ENCODE measurements around the gene AP3D1. TPM values are rescaled to one million over a fixed set of nuclear protein-coding genes. Genes with fewer than 3 reads are reported as not detected.

AP3D1 gene
- total and polyA plus RNA-seq, 12 donors = 63.9 to 168 (median 81.9) TPM

DNA sequence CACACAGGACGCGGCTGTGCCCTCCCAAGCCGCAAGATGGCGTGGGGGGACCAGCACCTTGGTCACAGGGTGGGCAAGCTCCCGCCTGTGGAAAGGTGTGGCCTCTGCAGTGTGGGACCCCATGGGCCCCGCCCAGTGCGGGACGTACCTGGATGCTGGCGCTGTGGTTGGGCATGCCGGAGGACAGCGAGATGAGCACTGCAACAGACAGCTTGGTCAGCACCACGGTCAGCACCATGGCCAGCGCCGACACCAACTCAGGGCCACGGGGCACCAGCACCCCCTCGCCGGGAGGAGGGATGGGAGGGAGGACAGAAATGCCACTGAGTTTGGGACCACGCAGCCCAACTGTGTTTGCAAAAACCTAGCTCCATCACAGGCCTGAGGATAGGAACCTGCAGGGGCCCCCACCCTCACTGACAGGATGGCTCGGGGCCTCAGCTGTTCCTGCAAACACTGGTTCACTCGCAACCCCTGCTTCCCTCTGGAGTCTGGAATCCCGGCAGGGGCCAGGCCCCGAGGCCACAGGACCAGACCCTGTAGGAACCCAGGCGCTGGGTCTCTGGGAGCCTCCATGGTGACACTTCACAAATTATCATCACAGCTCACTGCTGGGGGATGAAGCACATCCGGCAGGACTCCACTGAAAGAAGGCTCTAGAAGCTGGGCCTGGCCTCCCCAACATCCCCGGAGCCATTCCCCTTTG, 27.5 kb downstream of the AP3D1 start:
- H3K27ac ChIP-seq = no peak overlapping the region
- TF ChIP-seq, protein P1, sequence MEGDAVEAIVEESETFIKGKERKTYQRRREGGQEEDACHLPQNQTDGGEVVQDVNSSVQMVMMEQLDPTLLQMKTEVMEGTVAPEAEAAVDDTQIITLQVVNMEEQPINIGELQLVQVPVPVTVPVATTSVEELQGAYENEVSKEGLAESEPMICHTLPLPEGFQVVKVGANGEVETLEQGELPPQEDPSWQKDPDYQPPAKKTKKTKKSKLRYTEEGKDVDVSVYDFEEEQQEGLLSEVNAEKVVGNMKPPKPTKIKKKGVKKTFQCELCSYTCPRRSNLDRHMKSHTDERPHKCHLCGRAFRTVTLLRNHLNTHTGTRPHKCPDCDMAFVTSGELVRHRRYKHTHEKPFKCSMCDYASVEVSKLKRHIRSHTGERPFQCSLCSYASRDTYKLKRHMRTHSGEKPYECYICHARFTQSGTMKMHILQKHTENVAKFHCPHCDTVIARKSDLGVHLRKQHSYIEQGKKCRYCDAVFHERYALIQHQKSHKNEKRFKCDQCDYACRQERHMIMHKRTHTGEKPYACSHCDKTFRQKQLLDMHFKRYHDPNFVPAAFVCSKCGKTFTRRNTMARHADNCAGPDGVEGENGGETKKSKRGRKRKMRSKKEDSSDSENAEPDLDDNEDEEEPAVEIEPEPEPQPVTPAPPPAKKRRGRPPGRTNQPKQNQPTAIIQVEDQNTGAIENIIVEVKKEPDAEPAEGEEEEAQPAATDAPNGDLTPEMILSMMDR (IDR thresholded peaks at IDR 0.05) = no peak
- H3K4me3 ChIP-seq = no peak overlapping the region
- H3K4me1 ChIP-seq = peaks cover 0 to 14% (median 7%) of the 10 kb centered on the region in 9 donors
- H3K36me3 ChIP-seq = peaks cover 12 to 94% (median 71%) of the 10 kb centered on the region in 9 donors
- no peaks in the 10 kb centered on the region for H3K27me3 ChIP-seq
- intact Hi-C loops (cut with DNase I) = no loop called here
- 77 to 87% methylated on average over 25 of the region's 25 CpGs for WGBS, 2 donors
- no peaks in the 10 kb centered on the region for H3K9me3 ChIP-seq
- DNase-seq (no peak), ATAC-seq (no peak)

DNA sequence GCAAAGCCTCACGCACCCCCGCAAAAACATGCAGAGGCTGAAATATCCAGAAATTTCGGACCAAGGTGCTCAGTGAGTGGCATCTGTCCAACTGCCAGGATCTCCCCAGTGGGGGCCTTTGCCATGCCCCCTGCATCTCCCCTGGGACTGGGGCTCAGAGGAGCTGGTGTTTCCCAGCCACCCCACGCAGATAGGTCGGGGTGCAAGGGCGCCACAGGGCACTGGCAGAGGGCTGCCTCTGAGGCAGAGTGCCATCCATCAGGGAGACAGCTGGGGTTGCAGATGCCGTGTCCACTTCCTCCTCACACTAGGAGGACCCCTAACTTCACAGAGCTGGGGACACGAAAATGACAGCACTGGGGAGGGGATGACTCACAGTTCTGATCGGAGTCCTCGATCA, 28.4 kb downstream of the AP3D1 start:
- TF ChIP-seq, protein P1 (IDR thresholded peaks at IDR 0.05) = no peak
- peaks cover 0 to 10% (median 7%) of the 10 kb centered on the region in 9 donors for H3K4me1 ChIP-seq
- no peaks in the 10 kb centered on the region for H3K27me3 ChIP-seq
- no peaks in the 10 kb centered on the region for H3K9me3 ChIP-seq
- H3K27ac ChIP-seq = no peak overlapping the region
- 96 to 97% methylated on average over 10 of the region's 10 CpGs for WGBS, 2 donors
- ATAC-seq = no peak
- no peak for DNase-seq
- intact Hi-C loops (cut with DNase I) = no loop called here
- peaks cover 12 to 100% (median 79%) of the 10 kb centered on the region in 9 donors for H3K36me3 ChIP-seq
- no peak overlapping the region for H3K4me3 ChIP-seq

DNA sequence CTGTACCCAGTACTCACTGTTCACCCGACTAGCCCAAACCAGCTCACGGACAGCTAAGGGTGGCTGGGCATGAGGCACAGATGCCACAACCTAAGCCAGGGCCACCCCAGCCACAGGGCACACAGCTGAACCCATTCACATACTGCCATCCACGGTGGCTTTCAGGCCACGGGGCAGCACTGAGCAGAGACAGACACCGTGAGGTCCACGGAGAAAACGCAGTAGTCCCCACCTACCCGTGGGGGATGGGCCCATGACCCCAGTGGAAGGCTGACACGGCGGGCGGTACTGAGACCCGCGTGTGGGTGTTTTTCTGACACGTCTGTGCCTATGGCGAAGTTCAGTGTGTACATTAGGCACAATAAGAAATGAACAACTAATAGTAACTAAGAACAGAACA, 29.1 kb downstream of the AP3D1 start:
- intact Hi-C loops (cut with DNase I) = no loop called here
- H3K27me3 ChIP-seq = no peaks in the 10 kb centered on the region
- no peaks in the 10 kb centered on the region for H3K9me3 ChIP-seq
- H3K4me1 ChIP-seq = peaks cover 0 to 6% (median 5%) of the 10 kb centered on the region in 9 donors
- no peak overlapping the region for H3K4me3 ChIP-seq
- no peak for DNase-seq
- TF ChIP-seq, protein P1 (IDR thresholded peaks at IDR 0.05) = no peak
- WGBS, 2 donors = 88 to 91% methylated on average over 15 of the region's 15 CpGs
- H3K36me3 ChIP-seq = peaks cover 12 to 100% (median 83%) of the 10 kb centered on the region in 9 donors
- H3K27ac ChIP-seq = no peak overlapping the region
- ATAC-seq = no peak

DNA sequence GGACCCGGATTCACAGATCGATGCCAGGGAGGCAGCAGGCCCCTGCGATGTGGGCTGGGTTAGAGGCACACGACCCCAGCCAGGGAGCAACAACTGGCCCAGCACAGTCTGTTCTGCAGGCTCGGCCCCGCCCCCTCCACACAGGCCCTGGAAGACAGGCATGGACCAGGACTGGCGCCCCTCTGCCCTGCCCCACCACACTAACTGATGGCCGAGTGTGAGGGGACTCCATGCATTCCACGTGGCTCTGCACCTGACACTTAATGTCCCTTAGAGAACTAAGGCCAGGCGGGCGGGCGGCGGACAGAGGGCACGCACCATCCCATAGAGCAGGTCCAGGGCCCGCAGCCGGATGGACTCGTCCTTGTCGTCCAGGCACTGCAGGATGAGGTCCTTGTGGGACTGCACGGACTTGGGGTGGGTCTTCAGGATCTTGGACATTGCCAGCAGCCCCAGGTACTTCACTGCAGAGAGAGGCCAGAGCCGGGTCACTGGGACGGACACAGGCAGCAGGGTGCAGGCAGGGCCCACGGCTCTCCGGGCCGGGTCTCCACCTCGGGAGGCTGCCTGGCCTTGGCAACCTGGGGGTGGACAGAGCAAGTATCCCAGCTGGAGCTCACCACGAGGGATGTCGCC, 29.8 kb downstream of the AP3D1 start:
- no peak overlapping the region for H3K27ac ChIP-seq
- intact Hi-C loops (cut with DNase I) = no loop called here
- no peaks in the 10 kb centered on the region for H3K27me3 ChIP-seq
- WGBS, 2 donors = 92 to 93% methylated on average over 27 of the region's 27 CpGs
- H3K9me3 ChIP-seq = no peaks in the 10 kb centered on the region
- TF ChIP-seq, protein P1 (IDR thresholded peaks at IDR 0.05) = no peak
- H3K4me1 ChIP-seq = no peaks in the 10 kb centered on the region
- DNase-seq = no peak
- peaks cover 12 to 100% (median 83%) of the 10 kb centered on the region in 9 donors for H3K36me3 ChIP-seq
- H3K4me3 ChIP-seq = no peak overlapping the region
- ATAC-seq = peak in 1 of 8 donors; percentile 11

Data from heart right ventricle (tissue), 16 donors.